Common myeloid progenitor, CD34-positive (primary cell): ENCODE results near the gene ADH5.
A peak's percentile ranks its signal among the peaks of the same experiment; 100 is the strongest.
"Not testable (repeated sequence)": the region's sequence is repeated elsewhere in the genome, so short reads cannot be mapped to it uniquely, and the experiment has no call there.

Source experiments
- CTCF ChIA-PET: fragments of 350-600 bp; sonication (Branson Sonifier 250); formaldehyde crosslinking; loops from one replicate; lab custom pipeline; 2021; ENCODE audit warnings: antibody characterized with exemption; lab: Charles Lee
- POLR2A ChIA-PET: fragments of 350-600 bp; sonication (Branson Sonifier 250); formaldehyde crosslinking; loops from one replicate; lab custom pipeline; 2021; ENCODE audit warnings: antibody characterized with exemption; lab: Charles Lee
- DNase-seq, 3 donors: peaks; one replicate each; pipeline versions ENCODE4 v3.0.0 to v3.0.0-alpha.2; 2013
- H3K27ac ChIP-seq, 2 experiments: 1 replicate in 1 of 2; 2 replicates in 1 of 2; pipeline ENCODE4 v1.7.0; 2013; ENCODE audit warnings: inconsistent platforms in 2 of 2, low read length in 2 of 2, mild to moderate bottlenecking in 2 of 2, low read depth in 1 of 2, moderate library complexity in 1 of 2; ENCODE audit not compliant: severe bottlenecking in 2 of 2, insufficient read depth in 1 of 2, poor library complexity in 1 of 2
- H3K27me3 ChIP-seq, 5 experiments: replicated peaks in 2 of 5; 1 replicate in 3 of 5; 2 replicates in 2 of 5; pipeline versions ENCODE4 v1.6.1 to v1.7.0; 2013; ENCODE audit warnings: low read length in 4 of 5, mild to moderate bottlenecking in 2 of 5, moderate library complexity in 2 of 5, inconsistent platforms in 1 of 5; ENCODE audit not compliant: insufficient read depth in 5 of 5, control insufficient read depth in 4 of 5
- H3K36me3 ChIP-seq, 4 experiments: 1 replicate in 2 of 4; 2 replicates in 2 of 4; pipeline versions ENCODE4 v1.6.1 to v1.7.0; 2013; ENCODE audit warnings: low read length in 3 of 4, control low read depth in 1 of 4, mild to moderate bottlenecking in 1 of 4; ENCODE audit not compliant: control insufficient read depth in 4 of 4, insufficient read depth in 4 of 4
- H3K4me1 ChIP-seq, 4 experiments: 1 replicate in 3 of 4; 2 replicates in 1 of 4; pipeline versions ENCODE4 v1.6.1 to v1.7.1; 2013; ENCODE audit warnings: low read length in 3 of 4, mild to moderate bottlenecking in 3 of 4, control low read depth in 1 of 4, inconsistent platforms in 1 of 4, moderate library complexity in 1 of 4; ENCODE audit not compliant: control insufficient read depth in 4 of 4, insufficient read depth in 4 of 4; ENCODE audit errors: control extremely low read depth in 1 of 4
- H3K4me3 ChIP-seq, 7 experiments: 1 replicate in 4 of 7; 2 replicates in 3 of 7; pipeline versions ENCODE4 v1.5.1 to v1.7.0; 2013; ENCODE audit warnings: mild to moderate bottlenecking in 7 of 7, low read length in 6 of 7, moderate library complexity in 6 of 7, inconsistent platforms in 2 of 7, low read depth in 2 of 7, control low read depth in 1 of 7; ENCODE audit not compliant: insufficient read depth in 4 of 7, control insufficient read depth in 1 of 7; ENCODE audit errors: extremely low read depth in 1 of 7
- H3K9me3 ChIP-seq, 5 experiments: 1 replicate in 4 of 5; 2 replicates in 1 of 5; pipeline versions ENCODE4 v1.6.1 to v1.7.1; 2013; ENCODE audit warnings: low read length in 4 of 5, mild to moderate bottlenecking in 2 of 5, inconsistent platforms in 1 of 5, low read depth in 1 of 5, moderate library complexity in 1 of 5; ENCODE audit not compliant: control insufficient read depth in 4 of 5, insufficient read depth in 2 of 5; ENCODE audit errors: control extremely low read depth in 1 of 5
- WGBS: methylation state at CpG from one replicate; pipeline ENCODE4 v1.1.5; 2013; ENCODE audit not compliant: insufficient coverage; 5-methylcytosine and 5-hydroxymethylcytosine counted together

ADH5 gene

DNA sequence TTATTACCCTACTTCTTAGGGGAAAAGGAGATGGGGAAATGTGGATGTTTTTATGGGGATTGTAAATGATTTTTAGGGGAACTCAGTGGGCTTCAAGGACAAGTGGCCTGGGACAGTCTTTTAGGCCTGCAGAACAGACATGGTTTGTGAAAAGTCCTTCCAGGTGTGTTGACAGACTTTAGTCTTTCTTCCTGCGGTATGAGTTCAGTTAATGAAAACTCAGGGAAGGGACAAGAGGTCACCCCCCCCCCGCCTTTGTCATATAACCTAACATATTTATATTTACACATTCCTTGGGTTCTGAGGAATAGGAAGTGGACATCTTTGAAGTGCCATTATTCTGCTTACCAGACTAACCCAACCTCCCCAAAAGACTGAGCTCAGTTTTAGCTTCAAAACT, 61.3 kb downstream of the ADH5 start:
- no peak overlapping the region for H3K4me3 ChIP-seq
- ChIA-PET CTCF (interaction anchor here (0.5 to 1.7 kb wide), 4 partner anchors 11 to 869 kb away, joined by 3 to 5 read pairs (median 4); partner anchors contain the start of gene METAP1), POLR2A (no interaction called here)
- H3K9me3 ChIP-seq = peaks cover 0 to 7% (median 3%) of the 10 kb centered on the region in 5 experiments
- DNase-seq = no peak
- H3K27me3 ChIP-seq = no peaks in the 10 kb centered on the region
- peaks cover 0 to 12% (median 3%) of the 10 kb centered on the region in 4 experiments for H3K4me1 ChIP-seq
- H3K27ac ChIP-seq = no peak overlapping the region
- H3K36me3 ChIP-seq = peaks cover 0 to 9% (median 2%) of the 10 kb centered on the region in 4 experiments
- no CpG with 5 or more reads among the region's 2 CpGs for WGBS

DNA sequence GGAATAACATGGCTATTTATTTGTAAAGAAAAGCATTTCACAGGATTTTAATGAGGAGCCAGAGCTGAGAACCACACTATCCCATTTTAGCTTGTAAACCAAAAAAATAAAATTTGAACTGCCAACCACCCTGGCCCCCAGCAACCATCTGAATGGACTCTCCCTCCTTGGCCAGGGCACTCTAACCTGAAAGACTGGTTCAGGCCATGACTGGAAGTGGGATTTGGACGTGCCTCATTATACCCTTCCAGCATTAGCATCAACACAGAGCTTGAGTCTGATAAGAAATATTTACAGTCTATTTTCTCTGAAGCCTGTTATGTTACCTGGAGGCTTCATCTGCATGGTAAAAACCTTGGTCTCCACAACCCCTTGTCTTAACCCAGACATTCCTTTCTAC, 63.1 kb downstream of the ADH5 start:
- ChIA-PET CTCF (interaction anchor here (1.0 to 1.2 kb wide), 2 partner anchors 23 to 31 kb away, joined by 3 to 4 read pairs; no protein-coding TSS in a partner anchor), POLR2A (no interaction called here)
- Histone ChIP-seq H3K9me3 (peaks cover 0 to 24% (median 12%) of the 10 kb centered on the region in 5 experiments), H3K4me3 (no peak overlapping the region), H3K27ac (peak overlapping the region in 1 of 2 experiments; percentile 17), H3K27me3 (no peaks in the 10 kb centered on the region), H3K4me1 (peaks cover 0 to 12% (median 3%) of the 10 kb centered on the region in 4 experiments), H3K36me3 (peaks cover 0 to 19% (median 11%) of the 10 kb centered on the region in 4 experiments)
- no CpG with 5 or more reads among the region's 1 CpG for WGBS
- no peak for DNase-seq

DNA sequence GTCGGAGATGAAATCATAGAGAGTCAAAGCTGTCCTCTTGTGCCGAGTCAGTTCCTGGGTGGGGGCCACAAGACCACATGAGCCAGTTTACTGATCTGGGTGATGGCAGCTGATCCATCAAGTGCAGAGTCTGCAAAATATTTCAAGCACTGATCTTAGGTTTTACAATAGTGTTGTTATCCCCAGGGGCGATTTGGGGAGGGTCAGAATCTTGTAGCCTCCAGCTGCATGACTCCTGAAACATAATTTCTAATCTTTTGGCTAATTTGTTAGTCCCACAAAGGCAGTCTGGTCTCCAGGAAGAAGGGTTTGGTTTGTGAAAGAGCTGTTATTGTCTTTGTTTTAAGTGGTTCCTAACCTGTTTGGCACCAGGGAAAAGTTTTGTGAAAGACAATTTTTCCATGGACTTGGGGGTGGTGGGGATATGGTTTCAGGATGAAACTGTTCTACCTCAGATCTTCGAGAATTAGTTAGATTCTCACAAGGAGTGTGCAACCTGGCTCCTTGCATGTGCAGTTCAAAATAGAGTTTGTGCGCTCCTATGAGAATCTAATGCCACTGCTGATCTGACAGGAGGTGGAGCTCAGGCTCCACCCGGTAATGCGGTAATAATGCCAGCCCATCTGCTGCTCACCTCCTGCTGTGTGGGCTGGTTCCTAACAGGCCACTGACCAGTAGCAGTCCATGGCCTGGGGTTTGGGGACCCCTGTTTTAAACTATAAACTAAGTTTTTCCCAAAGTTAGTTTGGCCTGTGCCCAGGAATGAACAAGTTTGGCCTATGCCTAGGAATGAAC, 63.9 kb downstream of the ADH5 start:
- WGBS = 94% methylated on average over 7 of the region's 7 CpGs
- Histone ChIP-seq H3K4me1 (peaks cover 0 to 4% (median 2%) of the 10 kb centered on the region in 4 experiments), H3K9me3 (peaks cover under 1 to 30% (median 16%) of the 10 kb centered on the region in 5 experiments), H3K27me3 (no peaks in the 10 kb centered on the region), H3K36me3 (peaks cover 0 to 26% (median 13%) of the 10 kb centered on the region in 4 experiments), H3K27ac (peak overlapping the region in 1 of 2 experiments; percentile 17), H3K4me3 (no peak overlapping the region)
- ChIA-PET POLR2A (no interaction called here), CTCF (interaction anchor here (1.0 to 1.2 kb wide), 3 partner anchors 13 to 32 kb away, joined by 3 to 4 read pairs (median 4); no protein-coding TSS in a partner anchor)
- DNase-seq = no peak

DNA sequence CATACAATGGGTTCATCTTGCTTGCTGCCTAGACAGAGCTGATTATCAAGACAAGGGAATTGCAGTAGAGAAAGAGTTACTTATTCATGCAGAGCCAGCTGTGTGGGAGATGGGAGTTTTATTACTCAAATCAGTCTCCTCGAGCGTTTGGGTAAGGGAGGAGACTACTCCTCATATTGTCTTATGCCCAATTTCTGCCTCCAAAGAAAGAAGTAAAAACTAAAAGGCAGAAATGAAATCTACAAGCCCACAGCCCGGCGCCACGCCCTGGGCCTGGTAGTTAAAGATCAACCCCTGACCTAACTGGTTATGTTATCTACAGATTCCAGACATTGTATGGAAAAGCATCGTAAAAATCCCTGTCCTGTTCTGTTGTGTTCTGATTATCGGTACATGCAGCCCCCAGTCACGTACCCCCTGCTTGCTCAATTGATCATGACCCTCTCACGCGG, 64.8 kb downstream of the ADH5 start:
- H3K36me3 ChIP-seq = peaks cover 2 to 34% (median 17%) of the 10 kb centered on the region in 4 experiments
- H3K27ac ChIP-seq, H3K4me1 ChIP-seq, POLR2A ChIA-PET, H3K27me3 ChIP-seq, H3K4me3 ChIP-seq: not testable (repeated sequence)
- WGBS = 94% methylated on average over 8 of the region's 10 CpGs
- H3K9me3 ChIP-seq = peaks cover 3 to 35% (median 17%) of the 10 kb centered on the region in 5 experiments
- CTCF ChIA-PET = interaction anchor here (1.1 to 1.2 kb wide), 2 partner anchors 12 to 33 kb away, joined by 3 to 4 read pairs; no protein-coding TSS in a partner anchor
- DNase-seq = peak in 2 of 3 donors; percentile 20 to 43

DNA sequence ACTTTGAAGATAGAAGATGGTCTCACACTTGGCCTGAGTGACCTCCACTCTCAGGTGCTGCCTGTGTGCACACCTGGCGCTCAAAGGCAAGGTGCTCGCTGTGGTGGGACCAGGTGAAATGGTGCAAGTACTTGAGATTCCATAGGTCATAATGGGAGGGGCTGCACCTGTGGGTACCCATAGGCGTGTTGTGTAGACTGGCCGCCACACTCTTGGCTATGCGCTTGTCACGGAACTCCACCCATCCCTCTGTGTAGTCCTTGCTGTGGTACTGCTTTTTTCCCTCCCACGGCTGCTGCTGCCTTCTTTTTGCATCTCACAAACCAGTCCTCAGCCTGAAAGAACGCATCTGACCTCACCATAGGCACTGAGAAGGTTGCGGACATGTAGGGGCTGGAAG, 66.0 kb downstream of the ADH5 start:
- Histone ChIP-seq H3K36me3 (peaks cover 3 to 38% (median 19%) of the 10 kb centered on the region in 4 experiments), H3K27ac (no peak overlapping the region), H3K27me3 (no peaks in the 10 kb centered on the region), H3K9me3 (peaks cover 3 to 35% (median 18%) of the 10 kb centered on the region in 5 experiments), H3K4me3 (peak overlapping the region in 3 of 7 experiments; percentile 26 to 41 (median 31)), H3K4me1 (no peaks in the 10 kb centered on the region)
- CTCF ChIA-PET = no interaction called here
- no peak for DNase-seq
- POLR2A ChIA-PET = no interaction called here
- 93% methylated on average over 7 of the region's 9 CpGs for WGBS

DNA sequence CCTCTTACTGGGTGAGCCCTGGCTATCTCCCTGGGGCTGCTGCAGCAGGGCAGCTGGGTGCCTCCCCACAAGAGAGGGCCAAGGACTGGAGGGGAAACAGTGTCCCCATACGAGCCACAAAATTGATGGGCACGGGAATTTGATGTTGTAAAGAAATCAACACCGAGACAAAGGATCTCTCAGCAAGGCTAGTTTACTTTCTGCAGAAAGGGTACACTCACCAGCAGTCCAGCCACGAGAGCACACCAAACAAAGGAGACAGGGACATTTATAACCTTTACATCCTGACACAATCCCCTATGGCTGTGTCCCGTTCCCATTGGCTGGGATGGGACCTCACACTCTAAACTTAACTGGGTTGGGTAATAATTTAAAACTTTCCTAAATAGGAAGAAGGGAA, 67.2 kb downstream of the ADH5 start:
- no peak for DNase-seq
- 94% methylated on average over 2 of the region's 5 CpGs for WGBS
- POLR2A ChIA-PET = no interaction called here

More for the DNA sequence above, 67.2 kb downstream of the ADH5 start:
- H3K4me3 ChIP-seq = no peak overlapping the region
- no peaks in the 10 kb centered on the region for H3K4me1 ChIP-seq
- H3K9me3 ChIP-seq = peaks cover 3 to 35% (median 18%) of the 10 kb centered on the region in 5 experiments
- no peaks in the 10 kb centered on the region for H3K27me3 ChIP-seq
- CTCF ChIA-PET = no interaction called here
- no peak overlapping the region for H3K27ac ChIP-seq
- H3K36me3 ChIP-seq = peaks cover 3 to 43% (median 22%) of the 10 kb centered on the region in 4 experiments
